GM13977 (cell line): ENCODE results near the gene CIART.
A peak's percentile ranks its signal among the peaks of the same experiment; 100 is the strongest.

Experiments used
- DNase-seq: peaks from one replicate; pipeline ENCODE4 v3.0.0; 2012; ENCODE audit warnings: low spot score
- CTCF ChIP-seq: IDR thresholded peaks from 2 replicates; pipeline ENCODE4 v1.5.1; 2012; ENCODE audit warnings: mild to moderate bottlenecking, control low read depth; ENCODE audit not compliant: insufficient read depth; ENCODE audit errors: extremely low read depth, missing control alignments
- in situ Hi-C: fragments of 300-500 bp; cut with MboI; formaldehyde crosslinking; loops from one replicate; pipeline ENCODE4 v1.12.0; 2022; ENCODE audit warnings: low sequenced_read_pairs, low pct_unique_long_range_greater_than_20kb, mixed read lengths, inconsistent platforms; ENCODE audit not compliant: unreplicated experiment

CIART gene

GRCh38 chr1:150271291-150271959, 10.9 kb upstream of the CIART start:
- in situ Hi-C loops, result loop anchor here (25.0 kb wide), 1 partner anchor 266 kb away; the partner anchor contains the start of gene ADAMTSL4
- DNase-seq, result no peak
- TF ChIP-seq CTCF, result no peak

GRCh38 chr1:150273311-150273710, 9.0 kb upstream of the CIART start:
- no peak for DNase-seq
- TF ChIP-seq CTCF, result no peak
- in situ Hi-C loops, result loop anchor here (25.0 kb wide), 1 partner anchor 264 kb away; the partner anchor contains the start of gene ADAMTSL4

GRCh38 chr1:150280138-150280707, 2.1 kb upstream of the CIART start:
- in situ Hi-C loops, result no loop called here
- no peak for DNase-seq
- no peak for TF ChIP-seq CTCF

GRCh38 chr1:150281221-150281757, 1.1 kb upstream of the CIART start:
- peak; percentile 70 for TF ChIP-seq CTCF
- in situ Hi-C loops, result no loop called here

GRCh38 chr1:150282558-150282958, 204 bp downstream of the CIART start:
- in situ Hi-C loops, result no loop called here
- TF ChIP-seq CTCF, result no peak
- no peak for DNase-seq

More at GRCh38 chr1:150281221-150281757, 1.1 kb upstream of the CIART start:
- peak; percentile 42 for DNase-seq

- no peak for TF ChIP-seq CTCF
- in situ Hi-C loops, result no loop called here
- no peak for DNase-seq
These were observed 906 bp downstream of the CIART start for GRCh38 chr1:150283260-150283659.
